KG1 (cell line): ENCODE results near the gene HNRNPU.

Source experiments
- DNase-seq: peaks from one replicate; lab custom pipeline; 2025; lab: John Stamatoyannopoulos, UW

Gene HNRNPU

GRCh38 chr1:244864253-244865027, at the start of gene HNRNPU:
Gene HNRNPU (minus strand): TSS chr1:244864543. CDS start chr1:244864307, 236 bp downstream.
- peak; percentile 96 for DNase-seq

DNA sequence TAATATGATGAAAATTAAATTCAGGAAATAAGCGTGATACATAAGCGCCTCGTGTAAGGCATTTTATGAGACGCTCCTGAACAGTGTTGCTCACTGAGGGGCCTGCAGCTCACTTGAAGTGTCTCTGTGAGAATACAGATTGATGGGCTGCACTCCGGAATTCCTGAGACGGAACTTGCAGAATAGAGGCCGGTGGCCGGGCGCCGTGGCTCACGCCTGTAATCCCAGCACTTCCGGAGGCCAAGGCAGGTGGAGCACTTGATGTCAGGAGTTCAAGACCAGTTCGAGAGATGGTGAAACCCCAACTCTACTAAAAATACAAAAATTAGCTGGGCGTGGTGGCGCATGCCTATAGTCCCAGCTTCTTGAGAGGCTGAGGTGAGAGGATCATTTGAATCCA, 49.5 kb upstream of the HNRNPU start:
- no peak for DNase-seq

GRCh38 chr1:244904119-244904518, 39.8 kb upstream of the HNRNPU start:
- DNase-seq = no peak

DNA sequence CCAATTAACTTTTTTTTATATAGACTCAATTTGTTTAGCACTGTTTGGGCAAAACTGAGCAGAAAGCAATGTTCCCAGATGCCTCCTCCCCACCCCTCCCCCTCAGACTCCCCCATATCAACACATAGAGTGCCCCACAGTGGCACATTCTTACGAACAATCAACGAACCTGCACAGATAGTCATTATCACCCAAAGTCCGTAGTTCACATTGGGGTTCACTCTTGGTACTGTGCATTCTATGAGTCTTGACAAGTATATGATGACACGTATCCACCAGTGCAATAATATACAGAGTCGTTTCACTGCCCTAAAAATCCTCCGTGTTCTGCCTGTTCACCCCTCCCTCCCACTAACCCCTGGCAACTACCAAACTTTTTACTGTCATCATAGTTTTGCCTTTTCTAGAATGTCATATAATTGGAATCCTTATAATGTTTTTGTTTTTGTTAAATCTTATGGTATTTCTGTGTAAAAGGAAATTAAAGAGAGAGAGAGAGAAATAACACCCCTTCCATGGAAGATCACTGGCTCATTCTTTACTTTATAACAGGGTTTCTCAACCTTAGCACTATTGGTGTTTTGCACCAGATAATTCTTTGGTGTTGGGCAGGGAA, 37.2 kb upstream of the HNRNPU start:
- DNase-seq = no peak

DNA sequence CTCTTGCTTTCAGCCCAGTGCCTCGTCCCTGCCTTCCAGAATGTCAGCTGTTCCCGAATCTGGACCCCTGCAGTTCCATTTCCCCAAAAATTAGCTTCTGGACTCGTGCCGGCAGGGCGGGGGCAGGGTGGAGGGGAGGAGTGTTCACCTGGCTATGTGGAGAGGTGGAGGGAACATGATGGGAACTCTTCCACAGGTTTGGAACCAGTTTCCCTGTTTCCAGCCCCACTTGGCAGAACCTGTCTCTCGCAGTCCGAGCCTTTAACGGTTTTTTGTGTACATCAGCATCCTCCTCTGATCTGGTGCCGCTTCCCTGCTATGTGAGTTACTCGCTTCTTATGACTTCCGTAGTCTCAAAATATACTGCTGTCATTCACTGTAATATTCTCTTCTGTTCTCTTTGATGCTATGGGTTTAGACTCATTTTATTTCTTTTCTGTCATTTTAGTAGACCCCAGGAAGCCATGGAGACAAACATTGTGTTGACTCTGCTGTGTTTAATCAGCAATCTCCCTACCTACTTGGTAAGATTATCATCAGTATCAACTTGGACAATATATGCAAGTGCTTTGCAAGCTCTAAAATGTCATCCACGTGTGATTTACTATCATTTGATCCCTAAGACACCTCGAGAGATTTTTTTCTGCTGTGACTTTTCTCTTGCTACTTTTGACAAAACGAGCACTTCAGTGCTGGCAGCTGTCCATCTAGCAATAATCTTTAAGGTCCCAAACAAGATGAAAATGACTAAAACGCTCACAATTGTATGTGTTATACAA, 33.3 kb upstream of the HNRNPU start:
- DNase-seq = no peak

DNA sequence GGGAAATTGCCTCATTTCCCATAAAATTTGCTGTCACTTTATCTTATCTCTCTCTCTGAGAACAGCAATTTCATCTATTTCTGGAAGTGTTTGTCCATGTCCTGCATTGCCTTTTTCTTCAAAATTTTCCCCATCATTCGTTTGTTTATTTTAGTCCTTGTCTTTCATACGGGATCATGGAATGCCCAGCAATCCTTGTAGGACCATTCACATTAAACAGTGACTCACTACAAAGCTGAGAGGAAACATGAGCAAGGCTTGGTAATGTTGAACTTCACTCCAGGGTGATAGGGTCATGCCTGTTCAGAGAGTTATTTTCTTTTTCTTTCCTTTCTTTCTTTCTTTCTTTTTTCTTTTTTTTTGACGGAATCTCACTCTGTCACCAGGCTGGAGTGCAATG, 32.2 kb upstream of the HNRNPU start:
- DNase-seq = no peak

GRCh38 chr1:244893836-244894235, 29.5 kb upstream of the HNRNPU start:
- no peak for DNase-seq

GRCh38 chr1:244887281-244887680, 22.9 kb upstream of the HNRNPU start:
- no peak for DNase-seq

- DNase-seq = no peak
Measured at GRCh38 chr1:244881552-244882280, 17.4 kb upstream of the HNRNPU start.

- DNase-seq = no peak
Measured at GRCh38 chr1:244878681-244879080, 14.3 kb upstream of the HNRNPU start.

- DNase-seq = no peak
Measured at GRCh38 chr1:244876228-244876910, 12.0 kb upstream of the HNRNPU start.

DNA sequence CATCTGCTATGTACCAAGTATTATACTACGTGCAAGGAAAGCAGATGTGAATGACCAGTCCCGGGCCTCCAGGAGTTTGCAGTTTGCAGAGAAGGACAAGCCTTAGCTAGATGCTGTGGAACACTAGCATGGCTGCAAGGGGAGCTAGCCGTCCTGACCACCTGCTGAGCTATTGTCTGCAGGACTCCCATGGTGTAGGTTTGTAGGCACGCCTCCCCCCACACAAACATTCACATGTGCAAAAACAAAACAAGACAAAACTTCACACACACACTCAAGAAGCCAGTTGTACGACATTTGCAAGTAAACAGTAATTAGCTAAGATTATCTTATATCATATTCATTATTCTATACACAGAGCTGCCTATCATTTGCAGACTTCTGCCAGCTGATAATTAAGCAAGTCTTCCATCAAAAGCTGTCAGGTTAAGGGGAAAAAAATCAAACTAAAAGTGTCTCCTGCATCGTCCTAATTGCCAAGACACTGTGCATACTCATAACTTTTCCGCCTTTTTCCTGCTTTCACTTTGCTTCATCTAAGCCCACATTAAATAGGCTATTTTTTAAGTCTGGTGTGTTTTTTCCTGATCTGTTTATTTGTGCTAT, 10.7 kb upstream of the HNRNPU start:
- DNase-seq = no peak

DNA sequence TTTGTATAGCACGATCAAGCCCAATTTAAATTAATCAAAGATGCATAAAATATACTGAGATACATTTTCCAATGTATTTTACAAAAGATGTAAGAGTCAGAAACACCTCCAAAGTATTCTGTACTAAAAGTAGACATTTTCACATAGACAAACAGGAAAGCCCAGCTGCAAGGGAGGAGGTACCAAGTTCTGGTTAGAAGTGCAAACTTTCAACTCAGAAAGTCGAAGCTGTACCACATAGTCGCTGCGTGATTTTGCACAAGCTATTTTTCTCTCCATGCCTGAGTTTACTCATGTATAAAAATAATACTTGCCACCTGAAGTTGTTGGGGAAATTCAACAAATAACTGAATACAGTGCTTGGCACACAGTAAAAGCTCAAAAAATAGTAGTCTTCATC, 5.6 kb upstream of the HNRNPU start:
- no peak for DNase-seq

- no peak for DNase-seq
Measured at GRCh38 chr1:244869364-244869827, 5.1 kb upstream of the HNRNPU start.

DNA sequence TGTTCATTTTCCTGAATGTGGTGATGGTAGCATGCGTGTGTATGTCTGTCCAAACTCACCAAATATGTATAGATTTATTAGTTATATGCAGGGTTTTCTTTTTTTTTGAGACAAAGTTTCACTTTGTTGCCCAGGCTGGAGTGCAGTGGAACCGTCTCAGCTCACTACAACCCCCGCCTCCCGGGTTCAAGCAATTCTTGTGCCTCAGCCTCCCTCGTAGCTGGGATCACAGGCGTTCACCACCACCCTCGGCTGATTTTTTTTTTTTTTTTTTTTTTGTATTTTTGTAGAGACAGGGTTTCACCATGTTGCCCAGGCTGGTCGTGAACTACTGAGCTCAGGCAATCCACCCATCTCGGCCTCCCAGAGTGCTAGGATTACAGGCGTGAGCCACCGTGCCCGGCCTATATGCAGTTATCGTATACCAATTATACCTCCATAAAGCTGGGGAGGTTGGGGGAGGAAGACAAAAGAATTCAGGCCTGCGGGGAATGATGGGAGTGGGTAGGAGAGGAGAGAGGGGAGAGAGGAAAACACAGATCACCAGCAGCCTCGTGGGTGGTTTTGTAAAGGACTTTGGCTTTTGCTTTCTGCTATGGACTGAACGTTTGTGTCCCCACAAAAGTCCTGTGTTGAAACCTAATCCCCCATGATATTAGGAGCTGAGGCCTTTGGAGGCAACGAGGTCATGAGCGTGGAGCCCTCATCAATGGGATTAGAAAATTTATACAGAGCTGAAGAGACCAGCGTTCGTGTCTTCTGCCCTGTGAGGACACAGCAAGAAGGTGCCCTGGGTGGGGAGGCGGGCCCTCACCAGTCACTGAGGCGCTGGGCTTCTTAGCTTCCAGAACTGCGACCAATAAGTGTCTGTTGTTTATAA, 4.4 kb upstream of the HNRNPU start:
- DNase-seq = no peak

- DNase-seq = no peak
Measured at GRCh38 chr1:244866355-244866754, 2.0 kb upstream of the HNRNPU start.

DNA sequence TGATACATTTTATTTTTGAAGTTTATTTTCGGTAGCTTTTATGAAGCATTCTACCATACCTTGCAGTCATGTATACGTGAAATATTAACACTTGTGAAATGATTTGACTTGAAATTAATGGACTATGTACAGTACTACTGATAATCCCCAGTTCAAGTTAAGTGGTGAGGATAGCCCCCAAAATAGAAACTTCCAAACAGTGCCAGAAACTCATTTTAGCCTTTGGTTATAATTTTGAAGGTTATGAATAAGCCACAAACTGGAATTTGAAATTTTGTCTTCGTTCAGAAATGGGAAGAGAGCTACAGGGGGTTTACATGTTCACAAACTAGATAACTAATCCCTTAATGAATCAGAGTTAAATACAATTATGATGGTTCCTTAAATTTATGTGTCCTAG, 1.5 kb upstream of the HNRNPU start:
- no peak for DNase-seq

DNA sequence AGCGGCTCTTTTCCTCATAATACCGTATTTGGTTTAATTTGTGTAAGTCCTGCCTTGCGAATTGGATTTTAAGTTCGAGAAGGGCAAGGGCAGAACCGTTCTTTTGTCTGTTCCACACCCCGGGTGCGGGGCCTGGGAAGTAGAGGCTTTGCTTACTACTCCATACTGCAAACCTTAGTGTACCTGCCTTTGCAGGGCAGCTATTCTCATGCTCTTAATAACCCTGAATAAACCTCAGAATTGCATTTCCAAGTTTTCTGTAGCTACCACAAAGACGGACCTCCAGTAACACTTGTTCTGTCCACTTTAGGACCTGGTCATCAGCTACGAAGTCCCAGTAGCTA, 657 bp upstream of the HNRNPU start:
- peak; percentile 84 for DNase-seq

GRCh38 chr1:244863491-244864252, 671 bp downstream of the HNRNPU start:
- DNase-seq = no peak
